HL-60 (cell line): ENCODE measurements around the gene ARMC7.

Source experiments
- GABPA ChIP-seq: IDR thresholded peaks from 2 replicates; pipeline ENCODE4 v1.6.1; 2012; ENCODE audit warnings: low read depth
- POLR2AphosphoS5 ChIP-seq: IDR thresholded peaks from 2 replicates; pipeline ENCODE4 v1.6.1; 2012; ENCODE audit warnings: low read depth
- TF ChIP-seq, protein P1 (sequence below): IDR thresholded peaks from one replicate; pipeline ENCODE4 v1.5.1; 2011; ENCODE audit warnings: low read length, control low read depth, inconsistent platforms; ENCODE audit not compliant: insufficient read depth
- TF ChIP-seq, protein P2 (sequence below): IDR thresholded peaks from 2 replicates; pipeline ENCODE4 v1.6.1; 2012; ENCODE audit warnings: low read depth; ENCODE audit not compliant: insufficient replicate concordance

DNA sequence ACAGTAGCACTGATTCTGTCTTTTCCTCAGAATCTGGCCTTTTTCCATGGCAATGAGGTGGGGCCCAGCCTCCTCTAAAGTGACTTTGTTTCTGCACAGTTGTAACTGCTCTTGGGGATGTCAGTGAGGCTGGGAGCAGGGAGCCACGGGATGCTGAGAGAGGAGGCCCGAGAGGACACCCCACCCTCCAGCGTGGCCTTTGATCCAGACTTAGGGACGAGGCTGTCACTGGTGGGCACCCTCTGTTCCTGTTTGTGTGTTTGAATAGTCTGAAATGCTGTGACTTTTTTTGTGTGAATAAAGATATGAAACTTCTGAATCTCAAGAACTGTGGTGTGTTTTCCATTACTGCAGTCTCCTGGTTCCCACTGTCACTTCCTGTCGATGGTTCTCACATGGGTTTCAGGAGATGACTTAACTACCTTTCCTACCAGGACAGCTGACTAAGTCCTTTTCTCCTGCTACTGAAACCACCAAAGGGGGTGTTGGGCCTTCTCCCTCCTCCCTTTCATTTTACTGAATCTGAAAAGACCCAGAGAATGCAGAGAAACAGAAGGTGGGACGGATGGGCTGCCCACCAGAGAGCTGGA lies 44.1 kb upstream of the ARMC7 start:
- TF ChIP-seq, protein P1, sequence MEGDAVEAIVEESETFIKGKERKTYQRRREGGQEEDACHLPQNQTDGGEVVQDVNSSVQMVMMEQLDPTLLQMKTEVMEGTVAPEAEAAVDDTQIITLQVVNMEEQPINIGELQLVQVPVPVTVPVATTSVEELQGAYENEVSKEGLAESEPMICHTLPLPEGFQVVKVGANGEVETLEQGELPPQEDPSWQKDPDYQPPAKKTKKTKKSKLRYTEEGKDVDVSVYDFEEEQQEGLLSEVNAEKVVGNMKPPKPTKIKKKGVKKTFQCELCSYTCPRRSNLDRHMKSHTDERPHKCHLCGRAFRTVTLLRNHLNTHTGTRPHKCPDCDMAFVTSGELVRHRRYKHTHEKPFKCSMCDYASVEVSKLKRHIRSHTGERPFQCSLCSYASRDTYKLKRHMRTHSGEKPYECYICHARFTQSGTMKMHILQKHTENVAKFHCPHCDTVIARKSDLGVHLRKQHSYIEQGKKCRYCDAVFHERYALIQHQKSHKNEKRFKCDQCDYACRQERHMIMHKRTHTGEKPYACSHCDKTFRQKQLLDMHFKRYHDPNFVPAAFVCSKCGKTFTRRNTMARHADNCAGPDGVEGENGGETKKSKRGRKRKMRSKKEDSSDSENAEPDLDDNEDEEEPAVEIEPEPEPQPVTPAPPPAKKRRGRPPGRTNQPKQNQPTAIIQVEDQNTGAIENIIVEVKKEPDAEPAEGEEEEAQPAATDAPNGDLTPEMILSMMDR: no peak
- TF ChIP-seq, protein P2, sequence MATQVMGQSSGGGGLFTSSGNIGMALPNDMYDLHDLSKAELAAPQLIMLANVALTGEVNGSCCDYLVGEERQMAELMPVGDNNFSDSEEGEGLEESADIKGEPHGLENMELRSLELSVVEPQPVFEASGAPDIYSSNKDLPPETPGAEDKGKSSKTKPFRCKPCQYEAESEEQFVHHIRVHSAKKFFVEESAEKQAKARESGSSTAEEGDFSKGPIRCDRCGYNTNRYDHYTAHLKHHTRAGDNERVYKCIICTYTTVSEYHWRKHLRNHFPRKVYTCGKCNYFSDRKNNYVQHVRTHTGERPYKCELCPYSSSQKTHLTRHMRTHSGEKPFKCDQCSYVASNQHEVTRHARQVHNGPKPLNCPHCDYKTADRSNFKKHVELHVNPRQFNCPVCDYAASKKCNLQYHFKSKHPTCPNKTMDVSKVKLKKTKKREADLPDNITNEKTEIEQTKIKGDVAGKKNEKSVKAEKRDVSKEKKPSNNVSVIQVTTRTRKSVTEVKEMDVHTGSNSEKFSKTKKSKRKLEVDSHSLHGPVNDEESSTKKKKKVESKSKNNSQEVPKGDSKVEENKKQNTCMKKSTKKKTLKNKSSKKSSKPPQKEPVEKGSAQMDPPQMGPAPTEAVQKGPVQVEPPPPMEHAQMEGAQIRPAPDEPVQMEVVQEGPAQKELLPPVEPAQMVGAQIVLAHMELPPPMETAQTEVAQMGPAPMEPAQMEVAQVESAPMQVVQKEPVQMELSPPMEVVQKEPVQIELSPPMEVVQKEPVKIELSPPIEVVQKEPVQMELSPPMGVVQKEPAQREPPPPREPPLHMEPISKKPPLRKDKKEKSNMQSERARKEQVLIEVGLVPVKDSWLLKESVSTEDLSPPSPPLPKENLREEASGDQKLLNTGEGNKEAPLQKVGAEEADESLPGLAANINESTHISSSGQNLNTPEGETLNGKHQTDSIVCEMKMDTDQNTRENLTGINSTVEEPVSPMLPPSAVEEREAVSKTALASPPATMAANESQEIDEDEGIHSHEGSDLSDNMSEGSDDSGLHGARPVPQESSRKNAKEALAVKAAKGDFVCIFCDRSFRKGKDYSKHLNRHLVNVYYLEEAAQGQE: no peak
- no peak for TF ChIP-seq POLR2AphosphoS5
- TF ChIP-seq GABPA: no peak
